Chondrocyte (in vitro differentiated cells): Measurements from ENCODE around the gene WNT9A. TPM values are rescaled to one million over a fixed set of nuclear protein-coding genes. Genes with fewer than 3 reads are reported as not detected.

Source experiments
- DNase-seq: peaks from one replicate; pipeline ENCODE4 v3.0.0; 2021; ENCODE audit warnings: mixed read lengths, low spot score
- H3K27ac Mint-ChIP-seq: one replicate; pipeline ENCODE4 v1.8.0; 2021; ENCODE audit warnings: mild to moderate bottlenecking, moderate library complexity, mixed read lengths; ENCODE audit not compliant: unreplicated experiment
- H3K27me3 Mint-ChIP-seq: 2 replicates; pipeline ENCODE4 v1.8.0; 2021; ENCODE audit warnings: low read depth, mixed read lengths
- H3K36me3 Mint-ChIP-seq: 2 replicates; pipeline ENCODE4 v1.8.0; 2021; ENCODE audit warnings: low read depth, mixed read lengths
- H3K4me1 Mint-ChIP-seq: 2 replicates; pipeline ENCODE4 v1.8.0; 2021; ENCODE audit warnings: low read depth, mild to moderate bottlenecking, mixed read lengths
- H3K4me3 Mint-ChIP-seq: one replicate; pipeline ENCODE4 v1.8.0; 2021; ENCODE audit warnings: mild to moderate bottlenecking, moderate library complexity, mixed read lengths; ENCODE audit not compliant: unreplicated experiment
- H3K9me3 Mint-ChIP-seq: 2 replicates; pipeline ENCODE4 v1.8.0; 2021; ENCODE audit warnings: low read depth, mixed read lengths
- CTCF ChIP-seq: fragments of 200-600 bp; sonication (generic); IDR thresholded peaks from 2 replicates; pipeline ENCODE4 v1.5.0; 2021; ENCODE audit warnings: antibody characterized with exemption, mild to moderate bottlenecking, moderate library complexity
- total RNA-seq: library from RNA; stranded (reverse); gene quantifications from 3 replicates; pipeline ENCODE4 v1.2.1, GENCODE V29; 2021

The WNT9A gene
- total RNA-seq, 1 donor from 2014 or later: 2.5 TPM

- no peaks in the 10 kb centered on the region for H3K9me3 Mint-ChIP-seq
- peak; percentile 58 for DNase-seq
- H3K36me3 Mint-ChIP-seq: no peaks in the 10 kb centered on the region
- no peak overlapping the region for H3K27ac Mint-ChIP-seq
- H3K4me1 Mint-ChIP-seq: peaks cover 28% of the 10 kb centered on the region
- TF ChIP-seq CTCF: no peak
- no peak overlapping the region for H3K4me3 Mint-ChIP-seq
- no peaks in the 10 kb centered on the region for H3K27me3 Mint-ChIP-seq
Measured at GRCh38 chr1:227891223-227891954, 56.3 kb downstream of the WNT9A start.

- Mint-ChIP-seq H3K27ac (no peak overlapping the region), H3K9me3 (no peaks in the 10 kb centered on the region), H3K4me1 (peaks cover 23% of the 10 kb centered on the region), H3K36me3 (no peaks in the 10 kb centered on the region), H3K27me3 (no peaks in the 10 kb centered on the region), H3K4me3 (no peak overlapping the region)
- no peak for DNase-seq
- TF ChIP-seq CTCF: no peak
Measured at GRCh38 chr1:227890451-227891222, 57.1 kb downstream of the WNT9A start.

- Mint-ChIP-seq H3K36me3 (no peaks in the 10 kb centered on the region), H3K4me1 (peaks cover 24% of the 10 kb centered on the region), H3K27me3 (no peaks in the 10 kb centered on the region), H3K9me3 (no peaks in the 10 kb centered on the region), H3K4me3 (no peak overlapping the region), H3K27ac (no peak overlapping the region)
- TF ChIP-seq CTCF: no peak
- no peak for DNase-seq
Measured at GRCh38 chr1:227889863-227890405, 57.8 kb downstream of the WNT9A start.

- Mint-ChIP-seq H3K27me3 (no peaks in the 10 kb centered on the region), H3K36me3 (no peaks in the 10 kb centered on the region), H3K4me3 (no peak overlapping the region), H3K4me1 (peaks cover 20% of the 10 kb centered on the region), H3K9me3 (no peaks in the 10 kb centered on the region), H3K27ac (no peak overlapping the region)
- DNase-seq: no peak
- TF ChIP-seq CTCF: no peak
Measured at GRCh38 chr1:227889047-227889862, 58.5 kb downstream of the WNT9A start.
